H9 (cell line): Measurements from ENCODE around the gene SP110. TPM values are rescaled to one million over a fixed set of nuclear protein-coding genes. Genes with fewer than 3 reads are reported as not detected.

Experiments used
- DNase-seq: peaks from one replicate; pipeline ENCODE4 v3.0.0-alpha.2; 2017
- H2AFZ ChIP-seq: one replicate; pipeline ENCODE4 v1.6.1; 2013; ENCODE audit warnings: mild to moderate bottlenecking, low read length, control low read depth, moderate library complexity
- H2AK5ac ChIP-seq: 2 replicates; pipeline ENCODE4 v1.6.1; 2013; ENCODE audit warnings: low read length, control low read depth, mixed read lengths; ENCODE audit not compliant: insufficient read length
- H2BK120ac ChIP-seq: one replicate; pipeline ENCODE4 v1.6.1; 2013; ENCODE audit warnings: low read depth, mild to moderate bottlenecking, low read length, control low read depth, inconsistent platforms; ENCODE audit not compliant: poor library complexity, severe bottlenecking
- H2BK12ac ChIP-seq: 2 replicates; pipeline ENCODE4 v1.6.1; 2013; ENCODE audit warnings: low read length, control low read depth, mixed read lengths, low read depth; ENCODE audit not compliant: insufficient read length
- H2BK15ac ChIP-seq: 2 replicates; pipeline ENCODE4 v1.6.1; 2013; ENCODE audit warnings: low read depth, low read length, control low read depth
- H2BK20ac ChIP-seq: one replicate; pipeline ENCODE4 v1.6.1; 2013; ENCODE audit warnings: low read depth, mild to moderate bottlenecking, low read length, control low read depth, inconsistent platforms; ENCODE audit not compliant: poor library complexity, severe bottlenecking
- H2BK5ac ChIP-seq: 2 replicates; pipeline ENCODE4 v1.6.1; 2013; ENCODE audit warnings: low read length, control low read depth, mixed read lengths; ENCODE audit not compliant: insufficient read length
- H3K14ac ChIP-seq: 2 replicates; pipeline ENCODE4 v1.6.1; 2013; ENCODE audit warnings: low read length, control low read depth; ENCODE audit not compliant: insufficient read depth
- H3K18ac ChIP-seq: 2 replicates; pipeline ENCODE4 v1.6.1; 2013; ENCODE audit warnings: low read depth, mild to moderate bottlenecking, mixed read lengths, low read length, control low read depth; ENCODE audit not compliant: insufficient read length
- H3K23ac ChIP-seq: 2 replicates; pipeline ENCODE4 v1.6.1; 2013; ENCODE audit warnings: low read length, control low read depth, mixed read lengths, low read depth; ENCODE audit not compliant: insufficient read length
- H3K23me2 ChIP-seq: 2 replicates; pipeline ENCODE4 v1.6.1; 2013; ENCODE audit warnings: low read depth, mild to moderate bottlenecking, mixed read lengths, low read length, control low read depth; ENCODE audit not compliant: insufficient read length, poor library complexity, severe bottlenecking
- H3K27ac ChIP-seq: 2 replicates; pipeline ENCODE4 v1.5.1; 2013; ENCODE audit warnings: low read length, control low read depth, mixed read lengths, low read depth; ENCODE audit not compliant: insufficient read length
- H3K27me3 ChIP-seq: 2 replicates; pipeline ENCODE4 v1.6.1; 2013; ENCODE audit warnings: low read length, control low read depth, inconsistent platforms; ENCODE audit not compliant: insufficient read depth
- H3K4ac ChIP-seq: 2 replicates; pipeline ENCODE4 v1.6.1; 2013; ENCODE audit warnings: low read depth, mild to moderate bottlenecking, control low read depth, inconsistent platforms, low read length, moderate library complexity
- H3K4me1 ChIP-seq: 2 replicates; pipeline ENCODE4 v1.6.1; 2013; ENCODE audit warnings: low read length, control low read depth, inconsistent platforms; ENCODE audit not compliant: insufficient read depth
- H3K4me2 ChIP-seq: 2 replicates; pipeline ENCODE4 v1.6.1; 2013; ENCODE audit warnings: low read length, control low read depth, mixed read lengths; ENCODE audit not compliant: insufficient read length, insufficient read depth
- H3K56ac ChIP-seq: 2 replicates; pipeline ENCODE4 v1.6.1; 2013; ENCODE audit warnings: low read depth, mild to moderate bottlenecking, mixed read lengths, low read length, control low read depth; ENCODE audit not compliant: insufficient read length
- H3K79me1 ChIP-seq: 2 replicates; pipeline ENCODE4 v1.6.1; 2013; ENCODE audit warnings: low read depth, mild to moderate bottlenecking, moderate library complexity, low read length, control low read depth, inconsistent platforms; ENCODE audit not compliant: insufficient read depth, poor library complexity, severe bottlenecking
- H3K79me2 ChIP-seq: 2 replicates; pipeline ENCODE4 v1.6.1; 2013; ENCODE audit warnings: low read length, control low read depth, inconsistent platforms; ENCODE audit not compliant: insufficient read depth
- H3K9ac ChIP-seq: 2 replicates; pipeline ENCODE4 v1.6.1; 2013; ENCODE audit warnings: low read length, control low read depth, mixed read lengths; ENCODE audit not compliant: insufficient read length; ENCODE audit errors: extremely low read depth
- H3K9me3 ChIP-seq: one replicate; pipeline ENCODE4 v1.6.1; 2013; ENCODE audit warnings: low read depth, low read length, inconsistent platforms; ENCODE audit not compliant: control insufficient read depth
- H3T11ph ChIP-seq: one replicate; pipeline ENCODE4 v1.6.1; 2013; ENCODE audit warnings: mild to moderate bottlenecking, low read length, control low read depth, inconsistent platforms
- H4K20me1 ChIP-seq: one replicate; pipeline ENCODE4 v1.6.1; 2013; ENCODE audit not compliant: control insufficient read depth, insufficient read length, insufficient read depth
- H4K5ac ChIP-seq: 2 replicates; pipeline ENCODE4 v1.6.1; 2013; ENCODE audit warnings: low read depth, mild to moderate bottlenecking, mixed read lengths, low read length, control low read depth; ENCODE audit not compliant: insufficient read length
- H4K8ac ChIP-seq: replicated peaks from 2 replicates; pipeline ENCODE4 v1.6.1; 2013; ENCODE audit warnings: low read length, control low read depth, mixed read lengths, low read depth; ENCODE audit not compliant: insufficient read length
- H4K91ac ChIP-seq: 2 replicates; pipeline ENCODE4 v1.6.1; 2013; ENCODE audit warnings: low read depth, mild to moderate bottlenecking, moderate library complexity, mixed read lengths, low read length, control low read depth; ENCODE audit not compliant: insufficient read length
- H3K27ac Mint-ChIP-seq, 3 experiments: 2 replicates in 2 of 3; 3 replicates in 1 of 3; pipeline ENCODE4 v1.8.0; 2020 to 2021; ENCODE audit warnings: mixed read lengths in 3 of 3, mild to moderate bottlenecking in 1 of 3, moderate library complexity in 1 of 3
- H3K27me3 Mint-ChIP-seq: 2 replicates; pipeline ENCODE4 v1.8.0; 2021; ENCODE audit warnings: low read depth, mild to moderate bottlenecking, moderate library complexity, mixed read lengths
- H3K36me3 Mint-ChIP-seq, 3 experiments: 2 replicates in 2 of 3; 3 replicates in 1 of 3; pipeline ENCODE4 v1.8.0; 2020 to 2021; ENCODE audit warnings: low read depth in 3 of 3, mixed read lengths in 3 of 3; ENCODE audit not compliant: insufficient read depth in 1 of 3
- H3K4me1 Mint-ChIP-seq, 2 experiments: 2 replicates each; pipeline ENCODE4 v1.8.0; 2020; ENCODE audit warnings: mixed read lengths in 2 of 2
- H3K4me3 Mint-ChIP-seq, 2 experiments: 2 replicates in 1 of 2; 3 replicates in 1 of 2; pipeline ENCODE4 v1.8.0; 2020 to 2021; ENCODE audit warnings: mild to moderate bottlenecking in 2 of 2, mixed read lengths in 2 of 2, moderate library complexity in 1 of 2
- H3K9me3 Mint-ChIP-seq, 2 experiments: 2 replicates in 1 of 2; 3 replicates in 1 of 2; pipeline ENCODE4 v1.8.0; 2020; ENCODE audit warnings: mild to moderate bottlenecking in 2 of 2, mixed read lengths in 2 of 2, moderate library complexity in 1 of 2
- CTCF ChIP-seq: fragments of 200-600 bp; sonication (generic); conservative IDR thresholded peaks from 3 replicates; pipeline ENCODE4 v1.8.0; 2021; ENCODE audit warnings: antibody characterized with exemption, mild to moderate bottlenecking
- WGBS: extraction: QIAGEN DNeasy Blood & Tissue Kit; methylation state at CpG from one replicate; pipeline ENCODE4 v1.1.7; 2013; ENCODE audit warnings: missing lambda C conversion rate, low lambda C conversion rate, mixed read lengths; ENCODE audit not compliant: insufficient read length; ENCODE audit errors: extremely low coverage; 5-methylcytosine and 5-hydroxymethylcytosine counted together
- total RNA-seq: library from RNA; stranded (reverse); gene quantifications from 2 replicates; pipeline ENCODE4 v1.2.1, GENCODE V29; 2021

The SP110 gene
- total RNA-seq, 1 experiment from 2014 or later: 3.7 TPM

- Histone ChIP-seq H4K91ac (no peak overlapping the region), H2BK120ac (no peak overlapping the region), H2AFZ (no peak overlapping the region), H2BK15ac (no peak overlapping the region), H2BK12ac (no peak overlapping the region), H2AK5ac (no peak overlapping the region), H3K27ac (no peak overlapping the region), H3K27me3 (no peaks in the 10 kb centered on the region), H3K9me3 (no peaks in the 10 kb centered on the region), H4K5ac (no peak overlapping the region), H3K18ac (no peak overlapping the region), H3K79me2 (no peaks in the 10 kb centered on the region), H3K79me1 (no peaks in the 10 kb centered on the region), H3T11ph (no peak overlapping the region), H3K9ac (no peak overlapping the region), H3K23ac (no peak overlapping the region), H3K56ac (no peak overlapping the region), H3K23me2 (no peaks in the 10 kb centered on the region), H4K8ac (no peak overlapping the region), H3K4me2 (no peak overlapping the region), H3K4ac (no peak overlapping the region), H3K14ac (no peak overlapping the region), H3K4me1 (no peaks in the 10 kb centered on the region), H2BK5ac (no peak overlapping the region), H2BK20ac (no peak overlapping the region), H4K20me1 (no peaks in the 10 kb centered on the region)
- TF ChIP-seq CTCF: no peak
- no peaks in the 10 kb centered on the region for H3K27me3 Mint-ChIP-seq
- H3K4me3 Mint-ChIP-seq: no peak overlapping the region
- no peaks in the 10 kb centered on the region; a peak in 1 of 5 replicates for H3K9me3 Mint-ChIP-seq
- no peak for DNase-seq
- H3K36me3 Mint-ChIP-seq: peaks cover 0 to 9% (median 4%) of the 10 kb centered on the region in 3 experiments; a peak in 3 of 7 replicates
- no peaks in the 10 kb centered on the region for H3K4me1 Mint-ChIP-seq
- WGBS: no CpG with 5 or more reads among the region's 1 CpG
- peak overlapping the region in 1 of 3 experiments; percentile 65; a peak in 3 of 7 replicates for H3K27ac Mint-ChIP-seq
Measured at GRCh38 chr2:230205034-230205433, 14.8 kb downstream of the SP110 start.
